Effector CD8-positive, alpha-beta T cell (primary cell): ENCODE data around the gene TBC1D32.
"Not testable (repeated sequence)": the region's sequence is repeated elsewhere in the genome, so short reads cannot be mapped to it uniquely, and the experiment has no call there.

Experiments
- DNase-seq: peaks from one replicate; lab custom pipeline; 2025; lab: John Stamatoyannopoulos, UW

Gene TBC1D32

GRCh38 chr6:121134922-121135321 lies 199.4 kb downstream of the TBC1D32 start:
- DNase-seq: no peak

GRCh38 chr6:121124600-121124999 lies 209.7 kb downstream of the TBC1D32 start:
- DNase-seq: no peak

- DNase-seq: no peak
Observed at GRCh38 chr6:121112356-121112755, 221.9 kb downstream of the TBC1D32 start.

GRCh38 chr6:121110733-121111132 lies 223.5 kb downstream of the TBC1D32 start:
- DNase-seq: no peak

GRCh38 chr6:121106962-121107361 lies 227.3 kb downstream of the TBC1D32 start:
- DNase-seq: no peak

GRCh38 chr6:121105461-121105860 lies 228.8 kb downstream of the TBC1D32 start:
- DNase-seq: no peak

GRCh38 chr6:121093928-121094327 lies 240.4 kb downstream of the TBC1D32 start:
- no peak for DNase-seq

GRCh38 chr6:121090492-121090891 lies 243.8 kb downstream of the TBC1D32 start:
- no peak for DNase-seq

- no peak for DNase-seq
Observed at GRCh38 chr6:121086876-121087275, 247.4 kb downstream of the TBC1D32 start.

- no peak for DNase-seq
Observed at GRCh38 chr6:121076119-121076518, 258.2 kb downstream of the TBC1D32 start.

GRCh38 chr6:121068749-121069148 lies 265.5 kb downstream of the TBC1D32 start:
- not testable (repeated sequence) for DNase-seq

GRCh38 chr6:121067381-121067780 lies 266.9 kb downstream of the TBC1D32 start:
- DNase-seq: no peak

- DNase-seq: no peak
Observed at GRCh38 chr6:121064345-121064744, 269.9 kb downstream of the TBC1D32 start.

GRCh38 chr6:121055572-121056163 lies 278.6 kb downstream of the TBC1D32 start:
- DNase-seq: no peak

GRCh38 chr6:121048593-121048992 lies 285.7 kb downstream of the TBC1D32 start:
- DNase-seq: not testable (repeated sequence)

GRCh38 chr6:121044905-121045304 lies 289.4 kb downstream of the TBC1D32 start:
- not testable (repeated sequence) for DNase-seq

GRCh38 chr6:121043706-121044105 lies 290.6 kb downstream of the TBC1D32 start:
- not testable (repeated sequence) for DNase-seq

GRCh38 chr6:121043211-121043610 lies 291.1 kb downstream of the TBC1D32 start:
- DNase-seq: not testable (repeated sequence)

GRCh38 chr6:121042766-121043165 lies 291.5 kb downstream of the TBC1D32 start:
- no peak for DNase-seq

- no peak for DNase-seq
Observed at GRCh38 chr6:121040831-121041230, 293.4 kb downstream of the TBC1D32 start.

- no peak for DNase-seq
Observed at GRCh38 chr6:121033091-121033490, 301.2 kb downstream of the TBC1D32 start.

- no peak for DNase-seq
Observed at GRCh38 chr6:121032268-121033006, 301.8 kb downstream of the TBC1D32 start.
